AG04450 (cell line): ENCODE measurements around the gene LRP1B. TPM values are rescaled to one million over a fixed set of nuclear protein-coding genes. Genes with fewer than 3 reads are reported as not detected.

Experiments
- CTCF ChIA-PET: fragments of 300-600, 350-600 bp; formaldehyde crosslinking; extraction: SDS; loops from one replicate; lab custom pipeline; 2022; ENCODE audit warnings: antibody characterized with exemption, inconsistent platforms; lab: Charles Lee
- POLR2A ChIA-PET: fragments of 350-600 bp; formaldehyde crosslinking; extraction: SDS; loops from one replicate; lab custom pipeline; 2021; ENCODE audit warnings: antibody characterized with exemption, inconsistent platforms; lab: Yijun Ruan, JAX
- DNase-seq: peaks from one replicate; pipeline ENCODE4 v3.0.0-alpha.2; 2011; ENCODE audit warnings: low read depth, low spot score
- H3K27ac ChIP-seq: one replicate; pipeline ENCODE4 v1.5.1; 2012; ENCODE audit warnings: low read depth, low read length, control low read depth
- H3K27me3 ChIP-seq: one replicate; pipeline ENCODE4 v1.6.0; 2012; ENCODE audit warnings: low read length; ENCODE audit not compliant: control insufficient read depth, insufficient read depth
- H3K4me3 ChIP-seq: 2 replicates; pipeline ENCODE4 v1.5.1; 2011; ENCODE audit warnings: mild to moderate bottlenecking, low read depth, low read length, control low read depth
- H3K9me3 ChIP-seq: 2 replicates; pipeline ENCODE4 v1.5.1; 2012; ENCODE audit warnings: low read length; ENCODE audit not compliant: control insufficient read depth, insufficient read depth
- CTCF ChIP-seq: IDR thresholded peaks from 2 replicates; pipeline ENCODE4 v1.5.1; 2011; ENCODE audit warnings: low read depth, low read length, control low read depth, inconsistent platforms
- polyA plus RNA-seq: library from polyadenylated mRNA; depleted of rRNA; stranded (reverse); fragments of >200 nt; gene quantifications from 2 replicates; pipeline ENCODE4 v1.2.3, GENCODE V29; 2011

Gene LRP1B
- polyA plus RNA-seq, 1 experiment = 0.15 TPM

- POLR2A ChIA-PET = no interaction called here
- CTCF ChIA-PET = no interaction called here
- no peak overlapping the region for H3K4me3 ChIP-seq
- no peaks in the 10 kb centered on the region for H3K9me3 ChIP-seq
- peak; percentile 30 for DNase-seq
- H3K27ac ChIP-seq = no peak overlapping the region
- TF ChIP-seq CTCF = no peak
- H3K27me3 ChIP-seq = no peaks in the 10 kb centered on the region
Measured at GRCh38 chr2:141348481-141348880, 782.3 kb downstream of the LRP1B start.

GRCh38 chr2:141341444-141341843 lies 789.4 kb downstream of the LRP1B start:
- Histone ChIP-seq H3K9me3 (no peaks in the 10 kb centered on the region), H3K27me3 (no peaks in the 10 kb centered on the region), H3K27ac (peak overlapping the region; percentile 48), H3K4me3 (no peak overlapping the region)
- ChIA-PET CTCF (no interaction called here), POLR2A (interaction anchor here (0.6 kb wide), 1 partner anchor 12 kb away, joined by 3 read pairs; no protein-coding TSS in a partner anchor)
- no peak for TF ChIP-seq CTCF
- peak; percentile 90 for DNase-seq

GRCh38 chr2:141331127-141331526 lies 799.7 kb downstream of the LRP1B start:
- ChIA-PET POLR2A (no interaction called here), CTCF (interaction anchor here (0.7 kb wide), 1 partner anchor 10 kb away, joined by 3 read pairs; no protein-coding TSS in a partner anchor)
- no peak for DNase-seq
- H3K4me3 ChIP-seq = no peak overlapping the region
- no peaks in the 10 kb centered on the region for H3K9me3 ChIP-seq
- no peaks in the 10 kb centered on the region for H3K27me3 ChIP-seq
- TF ChIP-seq CTCF = no peak
- H3K27ac ChIP-seq = no peak overlapping the region

- no peak for TF ChIP-seq CTCF
- Histone ChIP-seq H3K4me3 (no peak overlapping the region), H3K27me3 (no peaks in the 10 kb centered on the region), H3K9me3 (no peaks in the 10 kb centered on the region), H3K27ac (no peak overlapping the region)
- peak; percentile 33 for DNase-seq
- ChIA-PET POLR2A (interaction anchor here (0.8 kb wide), 1 partner anchor 11 kb away, joined by 3 read pairs; no protein-coding TSS in a partner anchor), CTCF (no interaction called here)
Measured at GRCh38 chr2:141329964-141330363, 800.9 kb downstream of the LRP1B start.

- POLR2A ChIA-PET = no interaction called here
- Histone ChIP-seq H3K27ac (no peak overlapping the region), H3K9me3 (no peaks in the 10 kb centered on the region), H3K27me3 (no peaks in the 10 kb centered on the region), H3K4me3 (no peak overlapping the region)
- CTCF ChIA-PET = no interaction called here
- DNase-seq = no peak
- no peak for TF ChIP-seq CTCF
Measured at GRCh38 chr2:141323571-141323970, 807.2 kb downstream of the LRP1B start.
